GM23248 (cell line): ENCODE measurements around the gene RPS6KA6.

Experiments used
- EZH2 ChIP-seq: fragments of 200-600 bp; sonication (generic); IDR thresholded peaks from 2 replicates; pipeline ENCODE4 v1.6.1; 2018; ENCODE audit warnings: antibody characterized with exemption, mild to moderate bottlenecking; ENCODE audit not compliant: insufficient read depth, poor library complexity, severe bottlenecking
- EZH2phosphoT487 ChIP-seq: fragments of 200-600 bp; sonication (generic); IDR thresholded peaks from 2 replicates; pipeline ENCODE4 v1.6.1; 2018; ENCODE audit warnings: antibody characterized with exemption, moderate library complexity, mild to moderate bottlenecking, low read depth; ENCODE audit not compliant: insufficient read depth

DNA sequence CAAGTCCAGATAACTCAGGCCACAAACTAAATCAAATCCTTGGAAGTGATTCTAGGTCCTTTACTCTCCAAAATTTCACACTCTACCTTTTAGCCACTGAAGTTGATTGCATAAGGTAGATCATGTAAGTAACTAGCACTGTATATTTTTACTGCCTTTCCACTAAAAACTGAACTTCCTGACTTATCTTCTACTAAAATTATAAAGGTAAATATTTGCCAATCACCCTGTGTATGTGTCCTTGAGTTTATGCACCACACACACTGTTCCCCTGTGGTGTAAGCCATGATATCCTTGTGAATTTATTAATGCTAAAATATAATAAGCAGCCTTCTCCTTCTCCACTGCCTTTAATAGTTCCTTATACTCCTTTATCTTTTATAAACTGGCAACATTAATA, 25.6 kb downstream of the RPS6KA6 start:
- no peak for TF ChIP-seq EZH2
- TF ChIP-seq EZH2phosphoT487, result no peak
